Mammary epithelial cell (primary cell): ENCODE results near the gene KRTAP10-3.

ENCODE experiments used
- CTCF ChIP-seq, 2 donors: IDR thresholded peaks in 1 of 2; conservative IDR thresholded peaks in 1 of 2; 2 replicates each; pipeline ENCODE4 v1.5.1; 2011 to 2012; ENCODE audit warnings: inconsistent platforms in 2 of 2, low read length in 2 of 2, mild to moderate bottlenecking in 2 of 2, control low read depth in 1 of 2, low read depth in 1 of 2; ENCODE audit not compliant: insufficient read depth in 1 of 2; ENCODE audit errors: extremely low read depth in 1 of 2
- EZH2 ChIP-seq: IDR thresholded peaks from 2 replicates; pipeline ENCODE4 v1.6.1; 2012; ENCODE audit warnings: low read length, inconsistent platforms, borderline replicate concordance

- no peak for TF ChIP-seq CTCF (conservative IDR thresholded peaks at IDR 0.05 in 1 of 2, IDR thresholded peaks at IDR 0.05 in 1 of 2; ENCODE audit: extremely low read depth in 1 of 2, insufficient read depth in 1 of 2, low read depth in 1 of 2, low read length in 2 of 2)
- no peak for TF ChIP-seq EZH2
Measured at GRCh38 chr21:44530903-44531605, 27.5 kb downstream of the KRTAP10-3 start.
